Mucosa of gallbladder (tissue), 1 donor: ENCODE data around the gene TAC4. TPM values are rescaled to one million over a fixed set of nuclear protein-coding genes. Genes with fewer than 3 reads are reported as not detected.
A peak's percentile ranks its signal among the peaks of the same experiment; 100 is the strongest.

Experiments
- DNase-seq: peaks from one replicate; pipeline ENCODE4 v3.0.0-alpha.2; 2020; ENCODE audit warnings: low spot score
- total RNA-seq: library from RNA; stranded (reverse); gene quantifications from one replicate; pipeline ENCODE4 v1.2.1, GENCODE V29; 2021
- donor health status: DM: no; HTN: no; CAD: no.

Gene TAC4
- total RNA-seq, 1 donor from 2014 or later, result not detected

- no peak for DNase-seq
Measured at GRCh38 chr17:49873466-49873865, 25.6 kb upstream of the TAC4 start.

- no peak for DNase-seq
Measured at GRCh38 chr17:49872754-49873377, 25.0 kb upstream of the TAC4 start.

- DNase-seq, result no peak
Measured at GRCh38 chr17:49871211-49871610, 23.3 kb upstream of the TAC4 start.

- no peak for DNase-seq
Measured at GRCh38 chr17:49870298-49870697, 22.4 kb upstream of the TAC4 start.

- no peak for DNase-seq
Measured at GRCh38 chr17:49869038-49869374, 21.1 kb upstream of the TAC4 start.

GRCh38 chr17:49866882-49867413, 19.1 kb upstream of the TAC4 start:
- no peak for DNase-seq

- DNase-seq, result no peak
Measured at GRCh38 chr17:49866019-49866380, 18.1 kb upstream of the TAC4 start.

- DNase-seq, result no peak
Measured at GRCh38 chr17:49862781-49863331, 15.0 kb upstream of the TAC4 start.

- no peak for DNase-seq
Measured at GRCh38 chr17:49861150-49861884, 13.4 kb upstream of the TAC4 start.

- DNase-seq, result no peak
Measured at GRCh38 chr17:49859991-49860953, 12.4 kb upstream of the TAC4 start.

- DNase-seq, result no peak
Measured at GRCh38 chr17:49858796-49859195, 10.9 kb upstream of the TAC4 start.

- DNase-seq, result no peak
Measured at GRCh38 chr17:49854126-49854525, 6.3 kb upstream of the TAC4 start.

- no peak for DNase-seq
Measured at GRCh38 chr17:49853470-49854015, 5.7 kb upstream of the TAC4 start.

- peak; percentile 64 for DNase-seq
Measured at GRCh38 chr17:49851387-49852291, 3.8 kb upstream of the TAC4 start.

- DNase-seq, result no peak
Measured at GRCh38 chr17:49850772-49851386, 3.0 kb upstream of the TAC4 start.

- DNase-seq, result no peak
Measured at GRCh38 chr17:49850218-49850610, 2.3 kb upstream of the TAC4 start.

- DNase-seq, result no peak
Measured at GRCh38 chr17:49848739-49849138, 870 bp upstream of the TAC4 start.

GRCh38 chr17:49846938-49847712, 744 bp downstream of the TAC4 start:
- DNase-seq, result no peak

- DNase-seq, result peak; percentile 14
Measured at GRCh38 chr17:49845321-49845720, 2.5 kb downstream of the TAC4 start.
